ENCODE data around the gene FOXI2.

DNA sequence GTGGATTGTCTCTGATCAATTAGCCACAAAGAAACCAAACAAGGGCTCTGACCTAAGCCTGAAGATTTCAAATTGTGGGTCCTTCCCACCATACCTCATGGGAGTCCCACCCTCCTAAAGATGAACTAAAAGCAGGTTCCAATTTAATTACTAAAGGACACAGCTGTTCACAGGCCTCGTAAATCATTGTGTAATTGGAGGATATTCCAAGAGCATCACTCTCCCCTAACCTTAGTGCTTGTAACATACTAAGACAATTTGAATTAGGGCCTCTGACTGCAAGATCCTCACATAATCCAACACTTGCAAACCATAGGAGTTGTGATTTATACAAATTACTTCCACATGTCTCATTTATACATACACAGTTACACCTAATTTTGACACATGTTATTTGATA is 44.4 kb downstream of the FOXI2 start:
- no peak for TF ChIP-seq POLR2A (IDR thresholded peaks at IDR 0.05)
- TF ChIP-seq, protein P1, sequence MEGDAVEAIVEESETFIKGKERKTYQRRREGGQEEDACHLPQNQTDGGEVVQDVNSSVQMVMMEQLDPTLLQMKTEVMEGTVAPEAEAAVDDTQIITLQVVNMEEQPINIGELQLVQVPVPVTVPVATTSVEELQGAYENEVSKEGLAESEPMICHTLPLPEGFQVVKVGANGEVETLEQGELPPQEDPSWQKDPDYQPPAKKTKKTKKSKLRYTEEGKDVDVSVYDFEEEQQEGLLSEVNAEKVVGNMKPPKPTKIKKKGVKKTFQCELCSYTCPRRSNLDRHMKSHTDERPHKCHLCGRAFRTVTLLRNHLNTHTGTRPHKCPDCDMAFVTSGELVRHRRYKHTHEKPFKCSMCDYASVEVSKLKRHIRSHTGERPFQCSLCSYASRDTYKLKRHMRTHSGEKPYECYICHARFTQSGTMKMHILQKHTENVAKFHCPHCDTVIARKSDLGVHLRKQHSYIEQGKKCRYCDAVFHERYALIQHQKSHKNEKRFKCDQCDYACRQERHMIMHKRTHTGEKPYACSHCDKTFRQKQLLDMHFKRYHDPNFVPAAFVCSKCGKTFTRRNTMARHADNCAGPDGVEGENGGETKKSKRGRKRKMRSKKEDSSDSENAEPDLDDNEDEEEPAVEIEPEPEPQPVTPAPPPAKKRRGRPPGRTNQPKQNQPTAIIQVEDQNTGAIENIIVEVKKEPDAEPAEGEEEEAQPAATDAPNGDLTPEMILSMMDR (IDR thresholded peaks at IDR 0.05): no peak

Data from heart left ventricle (tissue), 13 donors.